Neural progenitor cell (in vitro differentiated cells): Measurements from ENCODE around the gene MPZL1. TPM values are rescaled to one million over a fixed set of nuclear protein-coding genes. Genes with fewer than 3 reads are reported as not detected.

Source experiments
- DNase-seq: peaks from one replicate; pipeline ENCODE4 v3.0.0-alpha.2; 2016; ENCODE audit warnings: low spot score
- H2AFZ ChIP-seq: fragments of 200-600 bp; sonication (generic); replicated peaks from 2 replicates; pipeline ENCODE4 v1.6.1; 2016; ENCODE audit warnings: antibody characterized with exemption
- H3F3A ChIP-seq: fragments of 200-600 bp; sonication (generic); 2 replicates; pipeline ENCODE4 v1.6.1; 2016; ENCODE audit warnings: antibody characterized with exemption, low read depth
- H3K27ac ChIP-seq: fragments of 200-600 bp; sonication (generic); 2 replicates; pipeline ENCODE4 v1.5.1; 2016; ENCODE audit warnings: mild to moderate bottlenecking
- H3K27me3 ChIP-seq: fragments of 200-600 bp; sonication (generic); 2 replicates; pipeline ENCODE4 v1.6.1; 2016; ENCODE audit warnings: mild to moderate bottlenecking, moderate library complexity
- H3K36me3 ChIP-seq: fragments of 200-600 bp; sonication (generic); 2 replicates; pipeline ENCODE4 v1.5.1; 2016
- H3K4me1 ChIP-seq: fragments of 200-600 bp; sonication (generic); 2 replicates; pipeline ENCODE4 v1.6.1; 2016; ENCODE audit warnings: mixed run types
- H3K4me2 ChIP-seq: fragments of 200-600 bp; sonication (generic); 2 replicates; pipeline ENCODE4 v1.6.1; 2016
- H3K4me3 ChIP-seq: fragments of 200-600 bp; sonication (generic); 2 replicates; pipeline ENCODE4 v1.5.1; 2016
- H3K79me2 ChIP-seq: fragments of 200-600 bp; sonication (generic); 2 replicates; pipeline ENCODE4 v1.6.1; 2016; ENCODE audit warnings: low read depth
- H3K9ac ChIP-seq: fragments of 200-600 bp; sonication (generic); 2 replicates; pipeline ENCODE4 v1.6.1; 2016
- H3K9me3 ChIP-seq: fragments of 200-600 bp; sonication (generic); 2 replicates; pipeline ENCODE4 v1.5.1; 2016; ENCODE audit warnings: low read depth
- H4K20me1 ChIP-seq: fragments of 200-600 bp; sonication (generic); 2 replicates; pipeline ENCODE4 v1.6.1; 2016; ENCODE audit warnings: low read depth
- H3K27ac Mint-ChIP-seq: 3 replicates; pipeline ENCODE4 v1.8.0; 2021; ENCODE audit warnings: mixed read lengths
- H3K27me3 Mint-ChIP-seq: 2 replicates; pipeline ENCODE4 v1.8.0; 2022; ENCODE audit warnings: low read depth, mild to moderate bottlenecking, inconsistent platforms, moderate library complexity, mixed read lengths; ENCODE audit not compliant: insufficient read depth
- H3K36me3 Mint-ChIP-seq: 3 replicates; pipeline ENCODE4 v1.8.0; 2021; ENCODE audit warnings: mixed read lengths
- H3K4me1 Mint-ChIP-seq: 3 replicates; pipeline ENCODE4 v1.8.0; 2021; ENCODE audit warnings: mixed read lengths
- H3K4me3 Mint-ChIP-seq: 3 replicates; pipeline ENCODE4 v1.8.0; 2021; ENCODE audit warnings: mild to moderate bottlenecking, moderate library complexity, mixed read lengths
- H3K9me3 Mint-ChIP-seq: 3 replicates; pipeline ENCODE4 v1.8.0; 2020; ENCODE audit warnings: mixed read lengths
- EZH2 ChIP-seq: fragments of 200-600 bp; sonication (generic); IDR thresholded peaks from 2 replicates; pipeline ENCODE4 v1.6.1; 2017; ENCODE audit warnings: antibody characterized with exemption, mild to moderate bottlenecking, moderate library complexity
- EZH2phosphoT487 ChIP-seq: fragments of 200-600 bp; sonication (generic); IDR thresholded peaks from 2 replicates; pipeline ENCODE4 v1.6.1; 2017; ENCODE audit warnings: antibody characterized with exemption
- total RNA-seq: library from RNA; depleted of rRNA; stranded (reverse); fragments of >200 nt; gene quantifications from 2 replicates; pipeline ENCODE4 v1.2.3, GENCODE V29; 2015; ENCODE audit warnings: low replicate concordance
- TF ChIP-seq, protein P1 (sequence below): fragments of 200-600 bp; sonication (generic); IDR thresholded peaks from 2 replicates; pipeline ENCODE4 v1.5.1; 2017; ENCODE audit warnings: antibody characterized with exemption, mild to moderate bottlenecking

MPZL1 gene
- total RNA-seq, 1 donor from 2014 or later: 125 TPM

- no peaks in the 10 kb centered on the region for H3K9me3 Mint-ChIP-seq
- H3K27me3 Mint-ChIP-seq: peaks cover 11% of the 10 kb centered on the region
- TF ChIP-seq EZH2 (no peak), EZH2phosphoT487 (no peak)
- TF ChIP-seq, protein P1, sequence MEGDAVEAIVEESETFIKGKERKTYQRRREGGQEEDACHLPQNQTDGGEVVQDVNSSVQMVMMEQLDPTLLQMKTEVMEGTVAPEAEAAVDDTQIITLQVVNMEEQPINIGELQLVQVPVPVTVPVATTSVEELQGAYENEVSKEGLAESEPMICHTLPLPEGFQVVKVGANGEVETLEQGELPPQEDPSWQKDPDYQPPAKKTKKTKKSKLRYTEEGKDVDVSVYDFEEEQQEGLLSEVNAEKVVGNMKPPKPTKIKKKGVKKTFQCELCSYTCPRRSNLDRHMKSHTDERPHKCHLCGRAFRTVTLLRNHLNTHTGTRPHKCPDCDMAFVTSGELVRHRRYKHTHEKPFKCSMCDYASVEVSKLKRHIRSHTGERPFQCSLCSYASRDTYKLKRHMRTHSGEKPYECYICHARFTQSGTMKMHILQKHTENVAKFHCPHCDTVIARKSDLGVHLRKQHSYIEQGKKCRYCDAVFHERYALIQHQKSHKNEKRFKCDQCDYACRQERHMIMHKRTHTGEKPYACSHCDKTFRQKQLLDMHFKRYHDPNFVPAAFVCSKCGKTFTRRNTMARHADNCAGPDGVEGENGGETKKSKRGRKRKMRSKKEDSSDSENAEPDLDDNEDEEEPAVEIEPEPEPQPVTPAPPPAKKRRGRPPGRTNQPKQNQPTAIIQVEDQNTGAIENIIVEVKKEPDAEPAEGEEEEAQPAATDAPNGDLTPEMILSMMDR: no peak
- H3K4me1 Mint-ChIP-seq: peaks cover 2% of the 10 kb centered on the region
- no peaks in the 10 kb centered on the region for H3K36me3 ChIP-seq
- no peak overlapping the region for H3K27ac ChIP-seq
- no peak for DNase-seq
- H3K79me2 ChIP-seq: no peaks in the 10 kb centered on the region
- no peaks in the 10 kb centered on the region for H4K20me1 ChIP-seq
- no peak overlapping the region for H3K4me3 Mint-ChIP-seq
- no peaks in the 10 kb centered on the region for H3K27me3 ChIP-seq
- no peaks in the 10 kb centered on the region for H3K36me3 Mint-ChIP-seq
- H3K4me3 ChIP-seq: no peak overlapping the region
- no peak overlapping the region for H3K9ac ChIP-seq
- no peak overlapping the region for H3K4me2 ChIP-seq
- no peaks in the 10 kb centered on the region for H3K4me1 ChIP-seq
- H3K9me3 ChIP-seq: no peaks in the 10 kb centered on the region
- H3K27ac Mint-ChIP-seq: no peak overlapping the region
- H3F3A ChIP-seq: no peaks in the 10 kb centered on the region
- no peak overlapping the region for H2AFZ ChIP-seq
Observed at GRCh38 chr1:167674156-167674555, 47.6 kb upstream of the MPZL1 start.

GRCh38 chr1:167675440-167675839, 46.3 kb upstream of the MPZL1 start:
- TF ChIP-seq EZH2phosphoT487 (no peak), EZH2 (no peak)
- TF ChIP-seq, protein P1: no peak

DNA sequence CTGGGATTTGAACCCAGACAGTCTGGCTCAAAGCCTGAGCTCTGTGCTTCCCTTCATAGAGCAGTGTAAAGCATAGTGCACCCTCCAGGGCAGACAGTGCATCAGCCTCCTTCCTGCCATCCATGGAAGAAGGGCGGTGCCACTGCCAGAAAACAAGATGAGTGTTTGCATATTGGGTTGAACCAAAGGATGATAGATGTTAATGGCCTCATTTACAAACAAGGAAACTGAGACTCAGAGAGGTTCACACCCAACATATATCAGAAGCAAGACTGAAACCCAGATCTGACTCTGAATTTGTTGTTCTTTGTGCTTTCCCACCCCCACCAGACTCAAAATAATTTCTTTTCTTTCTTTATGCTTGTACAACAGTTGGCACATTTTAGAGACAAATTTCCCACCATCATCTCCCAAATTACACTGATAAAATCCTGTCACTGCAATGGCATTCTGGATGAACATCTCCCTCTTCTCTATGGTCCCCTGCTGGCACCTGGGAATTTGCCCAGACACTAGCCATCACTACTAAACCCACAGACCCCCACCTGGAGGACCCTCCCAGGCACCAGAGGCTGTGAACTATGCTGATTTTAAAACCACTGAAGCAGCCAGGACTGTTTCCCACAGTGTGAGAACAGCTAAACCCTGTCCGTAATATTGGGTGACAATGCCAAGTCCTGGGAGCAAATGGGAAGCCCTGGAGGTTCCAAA, 45.4 kb upstream of the MPZL1 start:
- peaks cover 2% of the 10 kb centered on the region for H3K4me1 Mint-ChIP-seq

More at GRCh38 chr1:167675440-167675839, 46.3 kb upstream of the MPZL1 start:
- Mint-ChIP-seq H3K27ac (no peak overlapping the region), H3K4me1 (peaks cover 2% of the 10 kb centered on the region), H3K4me3 (no peak overlapping the region), H3K9me3 (no peaks in the 10 kb centered on the region), H3K36me3 (no peaks in the 10 kb centered on the region), H3K27me3 (peaks cover 11% of the 10 kb centered on the region)
- Histone ChIP-seq H3K9me3 (no peaks in the 10 kb centered on the region), H3K9ac (no peak overlapping the region), H3K4me1 (no peaks in the 10 kb centered on the region), H3K79me2 (no peaks in the 10 kb centered on the region), H3K27ac (no peak overlapping the region), H3K4me2 (no peak overlapping the region), H3K27me3 (no peaks in the 10 kb centered on the region), H3F3A (no peaks in the 10 kb centered on the region), H3K36me3 (no peaks in the 10 kb centered on the region), H2AFZ (no peak overlapping the region), H3K4me3 (no peak overlapping the region), H4K20me1 (no peaks in the 10 kb centered on the region)
- no peak for DNase-seq

More for the DNA sequence above, 45.4 kb upstream of the MPZL1 start:
- H3K27ac ChIP-seq: no peak overlapping the region
- H3K9me3 ChIP-seq: no peaks in the 10 kb centered on the region
- no peak overlapping the region for H3K4me2 ChIP-seq
- TF ChIP-seq EZH2phosphoT487: no peak
- no peak for TF ChIP-seq EZH2
- TF ChIP-seq, protein P1: no peak
- no peak overlapping the region for H2AFZ ChIP-seq
- Mint-ChIP-seq H3K27ac (no peak overlapping the region), H3K4me3 (no peak overlapping the region), H3K36me3 (no peaks in the 10 kb centered on the region), H3K9me3 (no peaks in the 10 kb centered on the region), H3K27me3 (peaks cover 8% of the 10 kb centered on the region)
- H3K36me3 ChIP-seq: no peaks in the 10 kb centered on the region
- no peaks in the 10 kb centered on the region for H3K79me2 ChIP-seq
- no peak for DNase-seq
- no peak overlapping the region for H3K9ac ChIP-seq
- H4K20me1 ChIP-seq: no peaks in the 10 kb centered on the region
- no peaks in the 10 kb centered on the region for H3K27me3 ChIP-seq
- no peak overlapping the region for H3K4me3 ChIP-seq
- no peaks in the 10 kb centered on the region for H3F3A ChIP-seq
- H3K4me1 ChIP-seq: no peaks in the 10 kb centered on the region
